ENCODE data around the gene RIMBP2.

Gene RIMBP2

DNA sequence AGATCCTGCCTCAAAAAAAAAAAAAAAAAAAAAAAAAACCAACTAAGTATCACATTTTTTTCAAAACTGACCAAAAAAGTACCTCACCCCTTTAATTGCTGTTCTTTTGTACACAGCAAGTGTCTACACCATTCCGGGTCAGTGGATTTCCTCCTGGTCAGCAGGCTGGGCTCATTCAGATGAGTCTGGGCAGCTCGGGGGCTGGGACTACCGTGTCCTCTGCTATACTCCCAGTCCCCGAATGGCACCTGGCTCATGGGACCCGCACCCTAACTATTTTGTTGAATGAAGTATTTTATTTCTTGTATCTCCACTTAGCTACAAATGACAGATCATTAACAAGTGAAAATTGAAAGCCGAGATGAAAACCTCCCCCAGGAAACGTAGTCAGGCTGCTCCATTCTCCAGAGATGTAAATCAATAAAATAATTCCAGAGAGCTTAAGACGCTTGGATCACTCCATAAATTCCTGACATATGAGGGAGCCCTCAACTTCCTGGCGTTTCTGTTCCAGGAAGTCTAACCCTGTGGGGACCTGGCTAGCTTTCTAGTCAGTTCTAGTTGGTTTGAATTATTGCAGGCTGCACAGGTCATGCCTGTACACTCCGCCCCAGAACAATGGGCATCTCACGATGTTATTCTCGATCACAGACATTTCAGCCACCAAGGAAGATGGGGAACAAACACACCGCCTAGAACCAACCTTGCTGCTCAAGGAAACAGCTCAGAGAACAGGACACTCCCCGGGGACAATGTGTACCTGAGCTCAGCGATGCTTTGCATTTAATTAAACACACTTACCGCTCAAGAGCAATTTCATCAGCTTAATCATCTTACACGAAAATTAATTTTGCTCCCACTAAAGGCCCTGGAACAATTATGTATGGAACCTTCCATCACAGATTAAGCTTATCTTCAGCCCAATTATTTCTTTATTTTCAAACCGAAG lies 76.3 kb downstream of the RIMBP2 start:
- Histone ChIP-seq H3K9me3 (ENCODE audit: control insufficient read depth, low read length) (no peaks in the 10 kb centered on the region), H3K9ac (no peak overlapping the region), H2AFZ (no peak overlapping the region), H3K4me1 (no peaks in the 10 kb centered on the region), H3K4me2 (ENCODE audit: low read length) (no peak overlapping the region), H3K27me3 (ENCODE audit: control insufficient read depth, insufficient read depth, low read length) (no peaks in the 10 kb centered on the region), H3K4me3 (ENCODE audit: low read depth, low read length) (no peak overlapping the region), H3K36me3 (ENCODE audit: control insufficient read depth, insufficient read depth, low read length) (no peaks in the 10 kb centered on the region), H3K79me2 (peaks cover 6% of the 10 kb centered on the region), H3K27ac (no peak overlapping the region)
- TF ChIP-seq, protein P1, sequence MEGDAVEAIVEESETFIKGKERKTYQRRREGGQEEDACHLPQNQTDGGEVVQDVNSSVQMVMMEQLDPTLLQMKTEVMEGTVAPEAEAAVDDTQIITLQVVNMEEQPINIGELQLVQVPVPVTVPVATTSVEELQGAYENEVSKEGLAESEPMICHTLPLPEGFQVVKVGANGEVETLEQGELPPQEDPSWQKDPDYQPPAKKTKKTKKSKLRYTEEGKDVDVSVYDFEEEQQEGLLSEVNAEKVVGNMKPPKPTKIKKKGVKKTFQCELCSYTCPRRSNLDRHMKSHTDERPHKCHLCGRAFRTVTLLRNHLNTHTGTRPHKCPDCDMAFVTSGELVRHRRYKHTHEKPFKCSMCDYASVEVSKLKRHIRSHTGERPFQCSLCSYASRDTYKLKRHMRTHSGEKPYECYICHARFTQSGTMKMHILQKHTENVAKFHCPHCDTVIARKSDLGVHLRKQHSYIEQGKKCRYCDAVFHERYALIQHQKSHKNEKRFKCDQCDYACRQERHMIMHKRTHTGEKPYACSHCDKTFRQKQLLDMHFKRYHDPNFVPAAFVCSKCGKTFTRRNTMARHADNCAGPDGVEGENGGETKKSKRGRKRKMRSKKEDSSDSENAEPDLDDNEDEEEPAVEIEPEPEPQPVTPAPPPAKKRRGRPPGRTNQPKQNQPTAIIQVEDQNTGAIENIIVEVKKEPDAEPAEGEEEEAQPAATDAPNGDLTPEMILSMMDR (IDR thresholded peaks at IDR 0.05) = no peak

GRCh38 chr12:130636370-130636769 lies 79.7 kb downstream of the RIMBP2 start:
- Histone ChIP-seq H3K4me3 (ENCODE audit: low read depth, low read length) (no peak overlapping the region), H3K4me1 (peaks cover 8% of the 10 kb centered on the region), H3K27ac (no peak overlapping the region), H3K9me3 (ENCODE audit: control insufficient read depth, low read length) (no peaks in the 10 kb centered on the region), H3K27me3 (ENCODE audit: control insufficient read depth, insufficient read depth, low read length) (no peaks in the 10 kb centered on the region), H3K79me2 (no peaks in the 10 kb centered on the region), H2AFZ (no peak overlapping the region), H3K36me3 (ENCODE audit: control insufficient read depth, insufficient read depth, low read length) (no peaks in the 10 kb centered on the region), H3K4me2 (ENCODE audit: low read length) (no peak overlapping the region), H3K9ac (no peak overlapping the region)
- TF ChIP-seq, protein P1 (IDR thresholded peaks at IDR 0.05) = no peak

GRCh38 chr12:130634866-130635265 lies 81.2 kb downstream of the RIMBP2 start:
- H3K4me3 ChIP-seq (ENCODE audit: low read depth, low read length) = no peak overlapping the region
- H3K4me1 ChIP-seq = peaks cover 8% of the 10 kb centered on the region
- no peaks in the 10 kb centered on the region for H3K9me3 ChIP-seq (ENCODE audit: control insufficient read depth, low read length)
- H3K36me3 ChIP-seq (ENCODE audit: control insufficient read depth, insufficient read depth, low read length) = no peaks in the 10 kb centered on the region
- no peak overlapping the region for H3K27ac ChIP-seq
- no peak overlapping the region for H2AFZ ChIP-seq
- no peak overlapping the region for H3K4me2 ChIP-seq (ENCODE audit: low read length)
- H3K79me2 ChIP-seq = peaks cover 2% of the 10 kb centered on the region
- TF ChIP-seq, protein P1 (IDR thresholded peaks at IDR 0.05) = no peak
- no peak overlapping the region for H3K9ac ChIP-seq
- H3K27me3 ChIP-seq (ENCODE audit: control insufficient read depth, insufficient read depth, low read length) = no peaks in the 10 kb centered on the region

GRCh38 chr12:130633771-130634170 lies 82.3 kb downstream of the RIMBP2 start:
- peaks cover 2% of the 10 kb centered on the region for H3K79me2 ChIP-seq
- H2AFZ ChIP-seq = peak overlapping the region; percentile 71
- TF ChIP-seq, protein P1 (IDR thresholded peaks at IDR 0.05) = no peak
- no peak overlapping the region for H3K9ac ChIP-seq
- H3K4me2 ChIP-seq (ENCODE audit: low read length) = no peak overlapping the region
- no peaks in the 10 kb centered on the region for H3K27me3 ChIP-seq (ENCODE audit: control insufficient read depth, insufficient read depth, low read length)
- no peaks in the 10 kb centered on the region for H3K36me3 ChIP-seq (ENCODE audit: control insufficient read depth, insufficient read depth, low read length)
- H3K4me1 ChIP-seq = peaks cover 8% of the 10 kb centered on the region
- no peaks in the 10 kb centered on the region for H3K9me3 ChIP-seq (ENCODE audit: control insufficient read depth, low read length)
- peak overlapping the region; percentile 63 for H3K27ac ChIP-seq
- no peak overlapping the region for H3K4me3 ChIP-seq (ENCODE audit: low read depth, low read length)

Data from parathyroid adenoma (tissue), 2 donors.